Osteoblast (primary cell): ENCODE measurements around the gene JMJD6. TPM values are rescaled to one million over a fixed set of nuclear protein-coding genes. Genes with fewer than 3 reads are reported as not detected.

Experiments
- DNase-seq: peaks from one replicate; pipeline ENCODE4 v3.0.0; 2011; ENCODE audit warnings: low spot score, mixed read lengths; ENCODE audit not compliant: insufficient read length; ENCODE audit errors: missing footprints
- H2AFZ ChIP-seq: 2 replicates; pipeline ENCODE4 v1.6.0; 2011; ENCODE audit warnings: mild to moderate bottlenecking, low read length
- H3K27ac ChIP-seq: 2 replicates; pipeline ENCODE4 v1.5.1; 2011; ENCODE audit warnings: mild to moderate bottlenecking, low read depth, low read length, moderate library complexity
- H3K27me3 ChIP-seq: 2 replicates; pipeline ENCODE4 v1.6.0; 2012; ENCODE audit warnings: mild to moderate bottlenecking, control low read depth, inconsistent platforms, low read length, moderate library complexity; ENCODE audit not compliant: insufficient read depth
- H3K36me3 ChIP-seq: 2 replicates; pipeline ENCODE4 v1.5.1; 2011; ENCODE audit warnings: mild to moderate bottlenecking, low read length, control low read depth, moderate library complexity; ENCODE audit not compliant: insufficient read depth
- H3K4me1 ChIP-seq: 2 replicates; pipeline ENCODE4 v1.5.1; 2011; ENCODE audit warnings: mild to moderate bottlenecking, low read length, control low read depth, moderate library complexity; ENCODE audit not compliant: insufficient read depth
- H3K4me2 ChIP-seq: 2 replicates; pipeline ENCODE4 v1.6.0; 2011; ENCODE audit warnings: mild to moderate bottlenecking, low read length; ENCODE audit not compliant: insufficient read depth
- H3K4me3 ChIP-seq: fragments of 200-600 bp; sonication (generic); 3 replicates; pipeline ENCODE4 v1.5.1; 2012; ENCODE audit warnings: mild to moderate bottlenecking, low read length, inconsistent platforms; ENCODE audit not compliant: insufficient read depth
- H3K79me2 ChIP-seq: 2 replicates; pipeline ENCODE4 v1.6.0; 2012; ENCODE audit warnings: mild to moderate bottlenecking, low read length, control low read depth, inconsistent platforms; ENCODE audit not compliant: insufficient read depth
- H3K9me3 ChIP-seq: 2 replicates; pipeline ENCODE4 v1.5.1; 2011; ENCODE audit warnings: low read depth, low read length, control low read depth
- H4K20me1 ChIP-seq: 2 replicates; pipeline ENCODE4 v1.6.0; 2012; ENCODE audit warnings: mild to moderate bottlenecking, low read length, control low read depth; ENCODE audit not compliant: insufficient read depth
- total RNA-seq: library from RNA; depleted of rRNA; stranded (reverse); fragments of >200 nt; gene quantifications from 2 replicates; pipeline ENCODE4 v1.2.3, GENCODE V29; 2012
- TF ChIP-seq, protein P1 (sequence below): IDR thresholded peaks from 2 replicates; pipeline ENCODE4 v1.5.1; 2011; ENCODE audit warnings: mild to moderate bottlenecking, low read depth, low read length, moderate library complexity; ENCODE audit errors: extremely low read depth

JMJD6 gene
- total RNA-seq, 1 donor = 18.8 TPM

DNA sequence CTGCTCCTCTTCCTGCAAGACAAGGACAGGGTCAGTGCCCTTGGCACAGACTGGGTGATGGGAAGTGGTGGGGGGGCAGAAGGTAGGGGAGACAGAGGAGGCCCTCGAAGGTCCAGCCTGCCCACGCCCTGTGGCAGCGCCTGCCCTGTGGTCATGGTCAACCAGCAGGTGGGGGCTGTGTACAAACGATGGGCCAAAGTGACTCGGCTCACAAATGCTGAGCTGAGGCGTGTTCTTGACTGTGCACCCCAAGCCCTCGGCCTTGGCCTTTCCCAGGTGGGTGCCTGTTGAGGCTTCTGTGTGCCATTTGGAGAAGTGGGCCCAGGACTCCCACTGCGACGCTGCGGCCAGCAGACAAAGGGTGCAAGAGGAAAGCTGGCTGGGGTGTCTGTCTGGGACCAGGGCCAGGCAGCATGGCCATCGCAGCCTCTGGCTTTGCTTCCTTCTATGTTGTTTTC lies 38.2 kb downstream of the JMJD6 start:
- peaks cover 76% of the 10 kb centered on the region for H3K79me2 ChIP-seq
- TF ChIP-seq, protein P1, sequence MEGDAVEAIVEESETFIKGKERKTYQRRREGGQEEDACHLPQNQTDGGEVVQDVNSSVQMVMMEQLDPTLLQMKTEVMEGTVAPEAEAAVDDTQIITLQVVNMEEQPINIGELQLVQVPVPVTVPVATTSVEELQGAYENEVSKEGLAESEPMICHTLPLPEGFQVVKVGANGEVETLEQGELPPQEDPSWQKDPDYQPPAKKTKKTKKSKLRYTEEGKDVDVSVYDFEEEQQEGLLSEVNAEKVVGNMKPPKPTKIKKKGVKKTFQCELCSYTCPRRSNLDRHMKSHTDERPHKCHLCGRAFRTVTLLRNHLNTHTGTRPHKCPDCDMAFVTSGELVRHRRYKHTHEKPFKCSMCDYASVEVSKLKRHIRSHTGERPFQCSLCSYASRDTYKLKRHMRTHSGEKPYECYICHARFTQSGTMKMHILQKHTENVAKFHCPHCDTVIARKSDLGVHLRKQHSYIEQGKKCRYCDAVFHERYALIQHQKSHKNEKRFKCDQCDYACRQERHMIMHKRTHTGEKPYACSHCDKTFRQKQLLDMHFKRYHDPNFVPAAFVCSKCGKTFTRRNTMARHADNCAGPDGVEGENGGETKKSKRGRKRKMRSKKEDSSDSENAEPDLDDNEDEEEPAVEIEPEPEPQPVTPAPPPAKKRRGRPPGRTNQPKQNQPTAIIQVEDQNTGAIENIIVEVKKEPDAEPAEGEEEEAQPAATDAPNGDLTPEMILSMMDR = no peak
- no peaks in the 10 kb centered on the region for H3K27me3 ChIP-seq
- peak overlapping the region; percentile 92 for H3K27ac ChIP-seq
- no peak overlapping the region for H2AFZ ChIP-seq
- H3K36me3 ChIP-seq = peaks cover 57% of the 10 kb centered on the region
- H3K4me3 ChIP-seq = peak overlapping the region; percentile 20
- peaks cover 66% of the 10 kb centered on the region for H4K20me1 ChIP-seq
- peak; percentile 89 for DNase-seq
- no peaks in the 10 kb centered on the region for H3K9me3 ChIP-seq
- H3K4me2 ChIP-seq = peak overlapping the region; percentile 60
- H3K4me1 ChIP-seq = peaks cover 20% of the 10 kb centered on the region

DNA sequence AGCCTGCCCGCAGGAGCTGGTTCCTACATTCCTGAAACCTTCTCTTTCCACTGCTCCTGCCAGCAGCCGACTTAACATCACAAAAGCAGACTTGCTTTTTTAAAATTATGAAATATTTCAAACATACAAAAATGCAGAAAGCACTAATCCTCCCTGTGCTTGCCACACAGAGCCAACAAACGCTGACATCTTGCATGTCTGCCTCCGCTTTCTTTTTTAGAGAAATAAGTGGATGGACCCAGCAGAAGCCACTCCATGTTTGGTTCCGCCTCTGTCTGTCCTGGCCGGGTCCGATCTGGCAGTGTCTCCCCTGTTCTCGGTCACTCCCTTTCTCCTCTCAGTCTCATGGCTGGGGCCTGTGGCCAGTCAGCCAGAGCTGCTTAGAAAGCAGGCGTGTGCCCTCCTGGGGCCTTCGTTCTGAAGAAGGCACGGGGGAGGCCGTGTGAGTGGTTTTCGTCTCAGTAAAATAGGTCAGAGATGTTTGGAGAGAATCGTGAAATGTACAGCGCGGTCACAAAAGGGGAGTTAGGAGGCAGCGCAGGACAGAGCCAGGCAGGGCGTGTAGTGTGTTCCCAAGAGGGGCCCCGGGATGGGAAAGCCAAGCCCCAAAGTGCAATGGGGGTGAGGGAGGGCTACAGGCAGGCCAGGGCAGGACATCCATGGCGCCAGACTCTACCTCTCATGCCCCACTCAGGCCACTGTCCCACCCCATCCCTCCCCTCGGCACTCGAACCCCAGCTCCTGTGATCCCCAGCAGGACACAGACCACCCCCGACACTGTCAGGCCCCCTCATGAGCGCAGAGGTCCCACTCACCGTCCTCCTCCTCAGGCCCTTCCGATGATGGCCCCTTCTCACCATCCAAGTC lies 38.9 kb downstream of the JMJD6 start:
- no peak for DNase-seq
- H3K4me1 ChIP-seq = peaks cover 26% of the 10 kb centered on the region
- H3K79me2 ChIP-seq = peaks cover 72% of the 10 kb centered on the region
- no peak overlapping the region for H3K4me3 ChIP-seq
- peaks cover 69% of the 10 kb centered on the region for H4K20me1 ChIP-seq
- peak overlapping the region; percentile 92 for H3K27ac ChIP-seq
- H2AFZ ChIP-seq = no peak overlapping the region
- H3K27me3 ChIP-seq = no peaks in the 10 kb centered on the region
- TF ChIP-seq, protein P1 = no peak
- H3K4me2 ChIP-seq = no peak overlapping the region
- peaks cover 64% of the 10 kb centered on the region for H3K36me3 ChIP-seq
- H3K9me3 ChIP-seq = no peaks in the 10 kb centered on the region

DNA sequence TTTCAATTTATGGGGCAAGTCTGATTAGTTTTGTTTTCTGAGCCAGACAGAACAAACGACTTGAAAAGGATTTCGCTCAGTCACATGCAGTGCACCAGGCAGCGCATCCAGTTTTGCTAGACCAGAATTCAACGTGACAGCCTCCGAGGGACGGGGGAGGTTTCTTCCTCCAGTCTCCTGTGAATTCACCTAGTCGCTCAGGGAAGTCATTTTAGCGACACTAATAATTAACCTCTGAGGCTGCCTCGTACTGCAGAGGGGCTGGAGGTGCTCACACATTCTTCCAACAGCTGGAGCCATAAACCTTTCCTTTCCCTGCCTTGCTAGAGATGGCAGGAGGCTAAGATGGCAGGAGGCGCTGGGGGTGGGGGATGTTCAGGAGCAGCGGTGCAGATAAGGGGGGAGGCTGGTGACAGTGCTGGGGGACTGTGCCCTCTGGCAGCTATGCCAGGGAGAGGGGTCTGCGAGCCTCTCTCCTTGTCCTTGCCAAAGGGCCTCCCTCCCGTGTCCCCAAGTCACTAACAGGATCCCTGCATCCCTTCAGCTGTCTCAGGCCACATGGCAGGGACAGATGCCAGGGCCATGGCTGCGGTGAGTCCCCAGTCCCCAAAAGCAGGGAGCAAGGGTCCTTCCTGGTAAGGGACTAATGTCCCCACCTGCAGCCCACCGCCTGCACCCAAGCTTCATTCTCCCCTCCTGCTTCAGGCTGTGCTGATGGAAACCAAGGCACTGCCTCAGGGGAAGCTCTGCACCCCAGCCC lies 39.7 kb downstream of the JMJD6 start:
- H3K27ac ChIP-seq = peak overlapping the region; percentile 92
- H3K79me2 ChIP-seq = peaks cover 64% of the 10 kb centered on the region
- H4K20me1 ChIP-seq = peaks cover 71% of the 10 kb centered on the region
- H3K4me2 ChIP-seq = no peak overlapping the region
- TF ChIP-seq, protein P1 = no peak
- H3K4me1 ChIP-seq = peaks cover 34% of the 10 kb centered on the region
- no peak overlapping the region for H3K4me3 ChIP-seq
- no peaks in the 10 kb centered on the region for H3K9me3 ChIP-seq
- H2AFZ ChIP-seq = no peak overlapping the region
- DNase-seq = no peak
- peaks cover 72% of the 10 kb centered on the region for H3K36me3 ChIP-seq
- no peaks in the 10 kb centered on the region for H3K27me3 ChIP-seq

DNA sequence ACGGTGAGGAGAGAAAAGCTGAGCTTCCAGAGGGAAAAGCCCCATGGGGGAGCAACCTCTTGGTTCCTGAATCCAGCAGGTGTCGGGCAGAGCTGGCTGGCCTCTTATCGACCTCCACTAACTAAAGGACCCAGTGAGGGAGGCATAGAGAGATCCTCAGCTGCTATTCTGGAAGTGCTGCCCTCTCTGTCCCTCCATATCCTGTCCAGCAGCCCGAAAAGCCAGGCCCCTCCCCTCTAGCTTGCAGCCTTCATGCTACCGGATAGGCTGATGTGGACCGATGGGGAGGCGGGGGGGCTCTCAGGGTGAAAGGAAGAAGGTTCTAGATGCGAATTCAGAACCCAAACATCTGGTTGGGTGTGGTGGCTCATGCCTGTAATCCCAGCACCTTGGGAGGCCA lies 40.6 kb downstream of the JMJD6 start:
- TF ChIP-seq, protein P1 = no peak
- H3K27me3 ChIP-seq = no peaks in the 10 kb centered on the region
- no peak overlapping the region for H3K27ac ChIP-seq
- peaks cover 71% of the 10 kb centered on the region for H4K20me1 ChIP-seq
- peaks cover 70% of the 10 kb centered on the region for H3K36me3 ChIP-seq
- no peak overlapping the region for H3K4me3 ChIP-seq
- H3K79me2 ChIP-seq = peaks cover 57% of the 10 kb centered on the region
- no peaks in the 10 kb centered on the region for H3K9me3 ChIP-seq
- no peak overlapping the region for H2AFZ ChIP-seq
- DNase-seq = no peak
- H3K4me2 ChIP-seq = no peak overlapping the region
- peaks cover 34% of the 10 kb centered on the region for H3K4me1 ChIP-seq
